Stimulated activated CD8-positive, alpha-beta memory T cell treated with anti-CD3 and anti-CD28 coated beads, Interleukin-15, amount 100 ng/mL, for 24 hours (primary cell): ENCODE data around the gene PAX5.

Source experiments
- DNase-seq: peaks from one replicate; pipeline ENCODE4 v3.0.0-alpha.2; 2020; ENCODE audit warnings: low read depth

Gene PAX5

DNA sequence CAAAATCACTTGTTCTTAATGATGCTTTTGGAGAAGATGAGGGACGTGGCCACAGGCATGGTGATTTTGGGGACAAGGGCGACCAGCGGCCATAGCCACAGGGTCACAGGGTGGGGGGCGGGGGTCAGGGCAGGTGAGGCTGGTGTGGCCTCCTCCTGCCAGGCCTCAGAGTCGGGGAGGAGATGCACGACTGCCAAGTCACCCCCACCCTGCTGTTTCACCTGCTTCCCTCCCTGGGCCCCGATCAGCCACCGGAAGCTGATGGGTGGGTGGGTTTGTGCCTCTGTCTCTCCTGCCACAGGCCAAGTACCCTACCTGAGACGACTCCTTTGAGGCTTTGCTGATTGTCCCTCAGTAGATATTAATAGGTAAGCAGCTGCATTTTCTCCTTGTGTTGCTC lies 199.3 kb downstream of the PAX5 start:
- DNase-seq = no peak

DNA sequence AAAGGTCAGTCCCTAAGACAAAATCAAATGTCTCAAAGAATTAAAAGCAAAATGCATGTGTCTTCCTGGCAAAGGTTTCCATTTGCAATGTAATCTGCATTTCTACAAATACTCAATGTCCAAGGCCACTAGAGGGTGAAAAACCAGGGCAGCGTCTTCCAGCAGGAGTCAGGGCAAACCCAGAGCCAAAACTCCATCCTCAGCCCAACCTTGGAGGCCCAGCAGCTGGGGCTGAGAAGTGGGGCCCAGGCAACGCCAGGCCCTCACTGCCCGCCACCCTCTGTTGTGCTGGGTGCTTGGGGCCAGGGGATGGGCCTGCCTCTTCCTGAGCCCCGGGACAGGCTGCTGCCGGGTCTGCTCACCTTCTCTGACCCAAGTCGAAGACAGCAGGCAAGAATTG lies 200.1 kb downstream of the PAX5 start:
- no peak for DNase-seq

DNA sequence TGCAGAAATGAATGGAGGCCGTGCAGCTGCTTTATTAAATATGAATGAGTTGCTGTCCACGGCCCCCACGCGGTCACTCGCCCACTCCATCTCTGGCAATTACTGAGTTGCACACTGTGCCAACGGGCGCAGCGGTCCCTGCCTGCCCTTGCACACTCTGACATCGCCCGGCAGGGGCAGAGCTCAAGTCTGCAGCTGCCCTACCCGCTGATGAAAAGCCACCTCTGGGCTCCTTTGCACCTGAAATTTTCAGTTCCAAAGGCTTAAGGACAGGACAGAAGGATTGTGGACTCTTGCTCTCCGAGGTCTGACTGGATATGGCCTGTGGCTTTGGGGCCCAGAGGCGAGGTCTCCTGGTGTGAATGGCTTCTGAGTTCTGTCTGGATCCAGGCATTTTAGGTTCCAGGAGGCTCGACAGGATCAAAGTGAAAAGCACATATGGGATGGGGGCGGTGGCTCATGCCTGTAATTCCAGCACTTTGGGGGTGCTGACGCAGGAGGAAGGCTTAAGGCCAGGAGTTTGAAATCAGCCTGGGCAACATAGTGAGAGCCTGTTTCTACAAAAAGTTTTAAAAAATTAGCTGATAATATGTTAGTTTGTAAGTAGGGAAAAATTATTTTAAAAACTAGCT lies 201.8 kb downstream of the PAX5 start:
- DNase-seq = no peak

DNA sequence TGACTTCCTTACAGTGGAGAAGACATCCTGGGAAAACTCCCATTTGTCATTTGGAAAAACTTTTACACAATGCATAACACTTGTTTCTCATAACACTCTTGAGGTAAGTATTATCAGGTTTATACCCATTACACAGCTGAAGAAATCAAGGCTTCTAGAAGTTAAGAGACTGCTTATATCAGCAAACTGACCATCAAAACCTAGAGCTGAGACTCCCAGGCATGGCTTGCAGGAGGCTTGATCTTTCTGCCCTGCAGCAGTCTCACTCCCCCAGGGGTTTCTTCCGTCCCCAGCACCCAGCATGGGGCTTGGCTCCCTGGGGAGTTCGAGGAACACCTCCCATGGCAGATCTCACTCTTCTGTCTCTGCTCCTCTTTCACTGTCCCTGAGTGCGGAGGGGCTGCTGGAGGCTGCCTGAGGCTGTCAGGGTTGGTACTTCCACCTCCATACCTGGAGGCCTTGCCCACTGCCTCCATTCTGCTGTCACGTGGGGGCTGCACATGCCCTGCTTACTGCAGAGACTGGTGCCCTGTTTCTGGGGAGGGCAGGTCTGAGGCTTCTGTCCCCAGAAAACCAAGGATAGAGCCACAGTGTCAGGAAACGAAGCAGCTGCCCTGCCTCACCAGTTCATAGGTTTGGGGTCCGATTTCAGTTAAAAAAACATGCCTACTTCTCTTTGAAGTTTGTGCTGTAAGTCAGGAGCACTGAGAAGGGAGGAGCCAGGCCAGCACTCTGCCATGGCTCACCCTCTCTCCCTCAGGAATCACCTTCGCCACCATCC lies 202.5 kb downstream of the PAX5 start:
- no peak for DNase-seq

DNA sequence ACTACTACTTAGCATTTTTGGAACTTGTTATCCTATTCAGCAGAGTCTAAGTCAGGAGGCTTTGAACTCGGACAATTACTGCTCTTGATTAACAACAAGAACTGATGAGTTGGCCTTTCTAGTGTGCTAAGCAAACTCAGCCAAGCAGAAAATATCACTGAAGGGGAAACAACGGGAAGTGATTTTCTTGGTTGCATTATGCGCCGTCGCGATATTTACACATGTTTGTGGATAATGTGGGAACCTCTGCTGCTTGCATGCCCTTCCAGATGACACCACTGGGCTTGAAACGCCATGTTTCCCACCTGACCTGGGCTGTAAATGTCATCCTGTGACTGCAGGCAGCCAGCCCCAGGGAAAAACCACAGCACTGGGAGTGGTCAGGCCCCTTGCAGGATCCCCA lies 205.5 kb downstream of the PAX5 start:
- no peak for DNase-seq

DNA sequence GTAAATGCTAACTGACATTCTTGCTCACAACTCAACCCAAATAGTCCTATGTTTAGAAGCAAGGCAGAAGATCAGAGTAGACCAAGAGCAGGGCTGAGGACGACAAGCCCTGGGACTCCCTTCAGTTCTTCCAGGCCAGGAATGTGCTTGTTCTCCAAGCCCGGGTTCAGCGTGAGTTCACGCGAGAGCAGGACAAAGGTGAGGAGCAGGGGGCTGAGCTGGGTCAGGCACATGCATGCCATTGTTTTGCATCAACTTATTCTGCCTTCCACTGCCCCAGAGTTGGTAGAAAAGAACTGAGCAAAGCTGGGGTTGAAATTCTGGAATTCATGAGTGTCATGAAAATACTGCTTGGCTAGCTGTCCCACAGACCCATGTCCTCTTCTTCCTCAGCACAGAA lies 206.5 kb downstream of the PAX5 start:
- DNase-seq = no peak

DNA sequence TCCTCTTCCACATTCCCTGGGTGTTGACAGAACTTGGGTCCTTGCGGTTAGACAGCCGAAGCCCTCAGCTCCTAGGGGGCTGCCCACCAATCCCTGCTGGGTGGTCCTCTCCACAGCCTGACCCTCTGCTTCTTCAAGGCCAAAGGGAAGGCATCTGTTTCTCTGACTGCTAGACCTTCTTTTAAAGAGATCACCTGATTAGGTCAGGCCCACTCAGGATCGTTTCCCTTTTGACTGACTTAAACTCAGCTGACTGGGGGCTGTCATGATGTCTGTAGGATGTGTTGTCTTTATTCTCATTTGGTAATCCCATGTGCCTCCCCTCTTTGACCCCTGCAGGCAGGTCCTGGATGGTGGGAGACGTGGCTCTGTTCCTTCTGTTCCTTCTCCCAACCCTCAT lies 207.5 kb downstream of the PAX5 start:
- no peak for DNase-seq

DNA sequence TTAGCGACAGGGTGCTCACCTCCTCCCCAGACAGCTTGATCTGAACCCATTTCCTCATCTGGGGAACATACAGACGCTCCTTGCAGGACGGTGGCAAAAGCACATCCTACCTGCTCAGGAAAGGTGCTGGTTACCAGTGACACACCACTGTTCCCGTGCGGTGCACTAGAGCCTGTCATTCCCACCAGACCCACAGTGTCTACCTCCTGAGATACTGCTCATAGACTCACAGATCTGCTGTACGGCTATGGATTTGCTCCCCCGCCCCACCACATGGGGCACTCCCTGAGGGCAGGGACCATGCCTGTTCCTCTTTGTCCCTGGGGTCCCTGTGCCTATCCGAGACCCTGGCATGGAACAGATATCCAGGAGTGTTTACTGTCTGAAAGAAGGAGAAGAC lies 208.9 kb downstream of the PAX5 start:
- DNase-seq = no peak

DNA sequence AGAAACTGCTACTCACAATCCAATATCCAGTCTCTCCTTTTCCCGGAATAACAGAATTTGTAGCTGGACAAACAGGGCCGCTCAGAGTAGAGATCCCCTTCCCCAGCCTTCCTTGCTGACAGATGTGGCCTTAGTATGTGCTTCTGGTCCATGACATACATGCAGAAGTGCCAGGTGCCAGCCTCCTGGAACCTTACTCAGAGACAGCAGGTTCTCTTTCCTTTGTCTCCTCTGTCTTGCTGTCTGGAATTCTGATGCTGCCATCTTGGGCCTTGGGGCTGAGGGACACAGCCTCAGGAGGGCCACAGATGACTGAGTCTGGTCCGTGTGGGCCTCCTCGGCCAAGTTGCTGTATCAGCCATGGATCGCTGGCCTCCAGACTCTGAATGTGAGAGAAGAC lies 210.1 kb downstream of the PAX5 start:
- no peak for DNase-seq

DNA sequence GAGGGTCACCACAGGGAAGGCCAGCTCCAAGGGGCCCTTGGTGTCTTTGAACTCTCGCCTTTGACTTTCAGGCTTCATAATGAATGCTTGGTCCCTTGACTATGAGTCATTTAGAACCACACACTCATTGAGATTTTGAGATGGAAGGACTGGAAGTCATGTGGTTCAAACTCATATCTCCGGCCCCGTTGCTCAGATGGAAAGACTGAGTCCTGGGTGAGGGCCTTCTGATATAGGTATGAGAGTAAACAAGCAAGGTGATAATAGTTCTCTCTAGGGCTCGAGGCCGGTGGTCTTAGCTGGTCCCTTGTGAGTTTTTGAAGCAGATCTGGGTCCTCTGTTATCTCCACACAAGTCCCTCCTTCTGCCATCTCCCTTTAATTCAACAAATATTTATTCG lies 210.6 kb downstream of the PAX5 start:
- DNase-seq = no peak

DNA sequence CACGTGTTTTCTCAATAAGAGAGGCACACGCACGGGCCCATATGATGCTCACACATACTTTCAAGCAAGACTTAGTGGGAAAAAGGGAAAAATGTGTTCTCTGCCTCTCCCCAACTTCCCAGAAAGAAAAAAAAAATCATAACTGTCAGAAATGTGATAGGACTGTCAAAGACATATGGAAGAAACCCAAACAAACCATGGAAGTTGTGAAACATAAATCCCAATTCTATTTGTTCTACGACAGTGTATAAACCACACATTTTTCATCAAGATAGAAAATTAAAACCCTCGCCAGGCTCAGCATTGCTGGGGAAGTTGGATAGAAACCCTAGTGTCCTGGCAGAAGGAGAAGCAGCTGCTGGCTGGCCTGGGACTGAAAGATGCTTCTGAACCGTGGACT lies 211.9 kb downstream of the PAX5 start:
- no peak for DNase-seq

DNA sequence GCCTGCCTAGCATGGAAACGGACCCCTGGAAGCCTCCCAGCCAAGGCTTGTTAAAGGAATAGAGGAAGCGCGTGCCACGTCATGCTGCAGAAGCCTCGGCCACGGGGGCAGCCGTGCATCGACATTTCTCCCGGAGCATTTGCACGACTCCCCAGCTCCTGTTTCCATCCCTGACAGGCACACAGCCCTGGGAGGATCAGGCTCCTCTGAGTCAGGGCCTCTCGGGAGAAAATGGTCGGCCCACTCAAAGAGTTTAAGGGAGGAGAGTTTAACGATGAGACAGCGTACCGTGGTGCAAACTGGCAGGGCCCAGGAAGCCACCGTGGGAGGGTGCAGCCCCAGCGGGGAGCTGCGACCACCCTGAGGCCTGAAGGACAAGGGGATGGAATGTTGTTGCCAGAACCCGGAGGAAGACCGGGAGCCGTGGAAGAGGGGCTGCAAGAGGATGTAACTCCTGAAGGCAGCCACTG lies 213.6 kb downstream of the PAX5 start:
- DNase-seq = no peak

DNA sequence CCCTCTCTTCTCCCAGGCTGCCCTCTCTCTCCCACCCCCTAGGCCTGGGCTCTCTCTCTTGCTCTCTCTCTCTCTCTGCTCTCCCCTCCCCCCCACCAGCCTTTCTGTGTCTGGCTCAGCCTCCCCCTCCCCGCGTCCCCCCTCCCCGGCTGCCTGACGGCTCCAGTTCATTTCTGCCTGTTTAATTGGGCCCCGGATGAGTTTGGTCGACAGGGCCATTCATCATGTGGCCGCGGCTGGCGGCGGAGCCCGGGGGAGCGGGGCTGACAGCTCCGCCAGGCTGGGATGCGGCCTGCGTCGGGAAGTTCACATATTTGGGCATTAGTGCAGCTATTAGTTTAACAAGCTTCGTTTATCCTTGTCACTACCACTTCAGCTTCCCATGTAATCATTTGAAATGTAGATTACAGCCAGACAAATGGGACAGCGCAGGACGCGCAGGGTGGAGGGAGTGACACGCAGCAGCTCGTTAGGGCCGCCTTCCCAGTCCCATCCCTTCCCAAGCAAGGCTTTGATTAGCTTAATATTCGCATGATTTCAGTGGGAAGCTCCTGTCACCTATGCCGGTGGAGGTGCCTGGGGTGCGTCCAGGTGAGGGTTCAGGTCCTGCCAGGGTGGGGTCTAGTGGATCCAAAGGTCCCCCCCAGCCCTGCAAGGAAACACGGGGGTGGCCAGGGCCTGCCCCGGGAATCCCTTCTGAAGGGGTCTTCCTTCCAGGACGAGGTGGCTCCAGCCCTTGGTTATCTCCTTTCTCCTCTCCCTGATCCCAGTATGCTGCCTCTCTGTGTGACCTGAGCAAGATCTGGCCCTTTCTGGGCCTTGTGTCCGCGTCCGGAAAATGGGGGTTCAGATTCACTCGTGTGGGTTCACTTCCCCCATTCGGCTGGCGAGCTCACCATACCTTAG lies 214.8 kb downstream of the PAX5 start:
- no peak for DNase-seq

DNA sequence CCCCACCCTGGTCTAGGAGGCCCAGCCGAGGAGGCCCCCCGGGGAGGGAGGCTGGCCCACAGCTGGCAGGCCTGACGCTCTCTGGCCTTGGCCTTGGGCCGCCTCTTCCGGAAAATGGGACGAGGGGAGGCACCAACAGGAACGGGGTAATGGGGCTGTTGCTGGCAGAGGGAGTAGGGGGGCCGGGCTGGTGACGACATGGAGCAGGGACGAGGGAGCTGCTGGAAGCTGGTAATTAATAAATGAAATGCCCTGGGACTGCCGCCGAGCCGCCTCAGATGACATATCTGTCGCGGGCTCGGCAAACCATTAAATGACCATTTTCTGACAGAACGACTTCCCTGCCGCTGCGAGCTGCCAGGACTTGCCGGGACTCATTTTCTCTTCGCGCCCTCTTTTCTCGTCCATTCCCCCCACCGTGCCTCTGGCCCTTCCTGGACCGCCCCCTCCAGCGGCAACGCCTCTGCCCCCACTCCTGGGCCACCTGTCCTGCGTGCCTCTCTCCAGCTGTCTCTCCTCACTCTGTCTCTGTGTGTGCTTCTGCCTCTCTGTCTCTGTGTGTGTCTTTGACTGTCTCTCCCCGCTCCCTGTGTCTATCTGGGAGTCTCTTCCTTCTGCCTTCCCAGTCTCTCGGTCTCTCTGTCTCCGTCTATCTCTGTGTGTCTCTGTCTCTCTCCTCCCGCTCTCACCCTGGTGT lies 215.7 kb downstream of the PAX5 start:
- DNase-seq = no peak

DNA sequence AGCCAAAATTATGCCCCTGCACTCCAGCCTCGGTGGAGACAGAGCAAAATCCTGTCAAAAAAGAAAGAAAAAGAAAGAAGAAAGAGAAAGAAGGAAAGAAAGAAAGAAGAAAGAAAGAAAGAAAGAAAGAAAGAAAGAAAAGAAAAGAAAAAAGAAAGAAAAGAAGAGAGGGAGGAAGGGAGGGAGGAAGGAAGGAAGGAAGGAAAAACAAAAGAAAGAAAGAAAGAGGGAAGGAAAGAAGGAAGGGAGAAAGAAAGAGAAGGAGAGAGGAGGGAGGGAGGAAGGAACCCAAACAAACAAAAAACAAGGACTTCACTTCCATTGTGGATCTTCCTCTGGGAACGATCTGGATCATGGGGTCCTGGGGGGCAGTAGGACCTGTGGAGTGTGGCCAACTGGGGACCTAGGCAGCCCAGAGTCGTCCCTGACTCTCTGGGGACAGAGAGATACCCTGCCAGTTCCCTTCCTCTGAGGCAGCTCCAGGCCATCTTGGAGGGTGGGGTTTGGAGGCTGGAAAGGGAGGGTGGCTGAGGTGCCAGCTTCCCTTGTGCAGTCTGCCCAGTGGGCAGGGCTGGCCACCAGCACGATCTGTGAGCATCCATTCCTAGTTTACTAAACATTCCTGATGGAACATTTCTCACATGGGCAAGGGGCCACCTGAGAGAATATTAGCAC lies 216.8 kb downstream of the PAX5 start:
- DNase-seq = no peak

DNA sequence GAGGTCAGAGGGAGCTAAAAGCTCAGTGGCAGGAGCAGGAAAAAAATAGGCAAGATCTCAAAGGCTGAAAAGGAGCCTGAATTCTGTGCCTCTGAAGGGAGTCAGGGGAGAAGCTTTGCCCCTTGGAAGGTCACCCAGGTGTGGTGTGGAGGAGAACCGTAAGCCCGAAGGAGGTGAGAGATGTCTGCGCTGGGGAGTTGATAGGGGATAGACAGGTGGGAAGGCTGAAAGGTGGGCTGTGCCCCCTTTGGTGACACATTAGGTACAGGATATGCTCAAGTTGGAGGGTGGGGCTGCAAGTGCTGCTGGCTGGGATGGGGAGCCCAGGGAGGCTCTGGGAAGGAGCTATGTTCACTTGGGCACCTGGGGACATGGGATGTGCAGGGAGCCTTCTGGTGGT lies 217.7 kb downstream of the PAX5 start:
- DNase-seq = no peak

DNA sequence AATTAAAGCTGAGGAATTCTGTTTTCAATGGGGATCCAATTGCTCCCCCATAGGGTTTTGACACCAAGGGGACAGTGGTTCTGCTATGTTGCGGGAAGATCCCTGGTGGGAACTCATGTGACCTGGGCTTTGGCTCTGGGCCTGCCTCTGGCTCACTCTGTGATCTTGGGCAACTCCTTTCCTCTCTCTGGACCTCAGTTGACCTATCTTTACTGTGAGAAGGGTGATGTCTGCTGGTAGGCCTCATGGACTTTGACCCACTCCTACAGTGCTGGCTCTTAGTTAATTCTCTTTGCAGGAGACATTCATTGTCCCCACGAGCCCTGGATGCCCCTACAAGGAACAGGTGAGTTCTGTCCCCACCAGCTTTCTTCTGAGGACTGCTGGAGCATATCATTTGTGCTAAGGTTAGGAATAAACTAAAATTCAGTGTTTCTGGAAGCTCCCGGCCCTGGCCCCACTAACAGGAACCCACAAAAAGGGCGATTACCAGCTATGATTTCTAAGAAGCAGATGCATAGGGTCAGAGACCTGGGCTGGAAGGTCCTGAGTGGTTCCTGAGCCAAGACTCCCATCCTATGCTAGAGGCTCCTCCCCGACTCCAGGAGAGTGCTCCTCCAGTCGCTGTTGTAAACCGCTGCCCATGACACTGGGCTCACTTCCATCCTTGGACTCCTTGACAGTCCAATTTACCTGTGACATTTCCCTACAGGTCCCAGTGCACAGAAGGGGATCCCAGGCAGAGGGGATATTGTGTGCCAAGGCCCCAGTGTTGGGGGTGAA lies 218.3 kb downstream of the PAX5 start:
- DNase-seq = no peak

DNA sequence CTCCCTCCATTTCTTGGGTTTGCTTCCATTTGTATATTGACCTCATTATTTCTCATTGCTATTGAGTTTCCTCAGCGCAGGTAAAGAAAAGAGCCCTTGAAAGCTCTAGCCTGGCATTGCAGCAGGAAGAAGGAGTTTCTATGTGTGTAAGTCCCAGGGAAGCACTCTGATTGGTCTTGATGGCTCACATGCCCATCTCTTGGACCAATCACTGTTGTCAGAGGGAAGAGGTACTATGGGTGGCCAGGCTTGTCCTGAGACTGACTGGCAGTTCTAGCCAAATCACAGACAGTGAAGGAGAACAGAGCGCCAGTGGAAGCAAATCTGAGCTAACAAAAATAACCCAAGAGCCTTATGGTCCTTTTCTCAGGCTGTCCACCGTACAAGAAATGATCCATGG lies 219.0 kb downstream of the PAX5 start:
- no peak for DNase-seq

DNA sequence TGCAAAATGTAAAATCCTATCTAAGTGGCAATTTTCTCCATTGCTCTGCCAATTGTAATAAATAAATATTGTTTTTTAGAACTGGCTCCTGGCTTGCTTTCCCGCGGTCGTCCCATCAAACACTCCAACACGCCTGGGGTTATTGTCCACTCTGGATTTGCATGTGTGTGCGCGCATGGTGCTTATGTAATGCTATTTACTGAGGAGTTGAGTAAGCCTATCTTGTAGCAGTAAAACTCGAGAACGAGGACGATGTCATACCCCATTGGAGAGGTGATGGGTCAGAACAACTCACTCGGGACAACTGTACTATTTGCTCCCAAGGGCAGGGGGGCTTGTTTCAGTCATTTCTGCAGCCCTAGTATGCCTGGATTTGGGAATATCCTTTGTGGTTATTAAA lies 220.9 kb downstream of the PAX5 start:
- DNase-seq = no peak

DNA sequence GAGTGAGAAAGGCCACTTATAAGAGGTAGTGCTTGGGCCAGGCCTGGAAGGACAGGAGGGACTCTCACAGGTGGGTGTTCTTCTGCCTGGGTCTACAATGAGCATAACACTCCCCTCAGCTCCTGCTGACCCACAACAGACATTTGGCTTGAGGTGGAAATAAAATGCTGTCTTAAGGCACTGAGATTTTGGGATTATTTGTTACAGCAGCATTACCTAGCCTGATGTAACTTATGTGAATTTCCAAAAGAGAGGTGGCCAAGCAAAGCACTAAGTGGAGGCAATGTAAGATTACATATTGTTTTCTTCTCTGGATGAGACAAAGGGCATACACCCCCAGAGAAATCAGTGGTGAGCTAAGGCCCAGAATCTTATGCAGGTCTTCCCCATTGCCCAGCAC lies 221.5 kb downstream of the PAX5 start:
- DNase-seq = no peak

DNA sequence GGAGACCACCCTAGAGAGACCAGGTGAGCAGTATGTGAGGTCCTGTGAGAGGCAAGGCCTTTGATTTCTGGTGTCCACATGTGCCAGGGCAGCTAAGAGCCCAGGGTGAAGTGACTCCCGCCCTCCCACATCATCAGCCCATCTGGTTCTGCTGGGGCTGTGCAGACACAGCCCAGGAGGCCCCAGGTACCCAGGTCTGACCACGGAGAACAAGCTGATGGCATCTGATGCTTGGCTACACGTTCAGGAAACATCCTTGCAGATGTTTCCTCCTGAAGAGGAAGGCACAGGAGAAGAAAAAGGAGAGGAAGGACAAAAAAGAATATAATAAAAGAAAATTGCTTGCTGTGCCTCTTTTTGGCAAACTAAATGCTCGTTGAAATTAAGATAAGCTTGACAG lies 225.8 kb downstream of the PAX5 start:
- no peak for DNase-seq
